CD8-positive, alpha-beta memory T cell (primary cell): ENCODE results near the gene INTS2. TPM values are rescaled to one million over a fixed set of nuclear protein-coding genes. Genes with fewer than 3 reads are reported as not detected.
"Not testable (repeated sequence)": the region's sequence is repeated elsewhere in the genome, so short reads cannot be mapped to it uniquely, and the experiment has no call there.

Experiments
- CTCF ChIA-PET: fragments of 350-600 bp; sonication (Branson Sonifier 250); formaldehyde crosslinking; loops from one replicate; lab custom pipeline; 2021; ENCODE audit warnings: antibody characterized with exemption; lab: Charles Lee
- POLR2A ChIA-PET: fragments of 350-600 bp; sonication (Branson Sonifier 250); formaldehyde crosslinking; loops from one replicate; lab custom pipeline; 2021; ENCODE audit warnings: antibody characterized with exemption; lab: Charles Lee
- DNase-seq, 5 donors: peaks; one replicate each; pipeline versions ENCODE4 v3.0.0 to v3.0.0-alpha.2; 2020 to 2022; ENCODE audit warnings: mixed read lengths in 1 of 5
- H3K27ac ChIP-seq: one replicate; pipeline ENCODE4 v1.7.0; 2013; ENCODE audit warnings: low read depth, mild to moderate bottlenecking, low read length, moderate library complexity
- H3K27me3 ChIP-seq: 2 replicates; pipeline ENCODE4 v1.7.0; 2013; ENCODE audit warnings: low read length, mild to moderate bottlenecking; ENCODE audit not compliant: insufficient read depth, poor library complexity, severe bottlenecking
- H3K36me3 ChIP-seq: 2 replicates; pipeline ENCODE4 v1.7.0; 2013; ENCODE audit warnings: mild to moderate bottlenecking, low read length, moderate library complexity; ENCODE audit not compliant: insufficient read depth
- H3K4me1 ChIP-seq: 2 replicates; pipeline ENCODE4 v1.7.0; 2013; ENCODE audit warnings: mild to moderate bottlenecking, low read length, moderate library complexity; ENCODE audit not compliant: insufficient read depth
- H3K4me3 ChIP-seq: 2 replicates; pipeline ENCODE4 v1.7.0; 2013; ENCODE audit warnings: mild to moderate bottlenecking, low read length
- H3K9me3 ChIP-seq: 2 replicates; pipeline ENCODE4 v1.7.0; 2013; ENCODE audit warnings: mild to moderate bottlenecking, low read length
- H3K27ac Mint-ChIP-seq, 8 donors: one replicate each; pipeline ENCODE4 v1.8.0; 2020 to 2021; ENCODE audit warnings: mixed read lengths in 8 of 8, mild to moderate bottlenecking in 6 of 8, inconsistent platforms in 3 of 8, moderate library complexity in 3 of 8
- H3K27me3 Mint-ChIP-seq, 2 donors: one replicate each; pipeline ENCODE4 v1.8.0; 2020 to 2021; ENCODE audit warnings: mixed read lengths in 2 of 2, mild to moderate bottlenecking in 1 of 2, moderate library complexity in 1 of 2
- H3K36me3 Mint-ChIP-seq, 3 donors: one replicate each; pipeline ENCODE4 v1.8.0; 2020 to 2021; ENCODE audit warnings: mixed read lengths in 3 of 3, inconsistent platforms in 1 of 3, mild to moderate bottlenecking in 1 of 3
- H3K4me1 Mint-ChIP-seq, 3 donors: one replicate each; pipeline ENCODE4 v1.8.0; 2020 to 2021; ENCODE audit warnings: mixed read lengths in 3 of 3, inconsistent platforms in 1 of 3, mild to moderate bottlenecking in 1 of 3
- H3K4me3 Mint-ChIP-seq, 7 donors: one replicate each; pipeline ENCODE4 v1.8.0; 2020 to 2021; ENCODE audit warnings: mixed read lengths in 7 of 7, mild to moderate bottlenecking in 6 of 7, moderate library complexity in 4 of 7, inconsistent platforms in 2 of 7
- H3K9me3 Mint-ChIP-seq, 5 donors: one replicate each; pipeline ENCODE4 v1.8.0; 2020 to 2022; ENCODE audit warnings: mixed read lengths in 5 of 5, mild to moderate bottlenecking in 3 of 5, moderate library complexity in 2 of 5, inconsistent platforms in 1 of 5
- polyA plus RNA-seq: library from polyadenylated mRNA; unstranded; fragments of 300-500 nt; fragmentation: Illumina TruSeq; gene quantifications from one replicate; pipeline ENCODE4 v1.2.3, GENCODE V29; 2021
- total RNA-seq, 2 experiments: library from RNA; stranded (reverse); gene quantifications; one replicate each; pipeline ENCODE4 v1.2.3, GENCODE V29; 2021

The INTS2 gene
- total and polyA plus RNA-seq, 3 experiments from 2014 or later, result 3.6 to 26.4 (median 25.9) TPM

DNA sequence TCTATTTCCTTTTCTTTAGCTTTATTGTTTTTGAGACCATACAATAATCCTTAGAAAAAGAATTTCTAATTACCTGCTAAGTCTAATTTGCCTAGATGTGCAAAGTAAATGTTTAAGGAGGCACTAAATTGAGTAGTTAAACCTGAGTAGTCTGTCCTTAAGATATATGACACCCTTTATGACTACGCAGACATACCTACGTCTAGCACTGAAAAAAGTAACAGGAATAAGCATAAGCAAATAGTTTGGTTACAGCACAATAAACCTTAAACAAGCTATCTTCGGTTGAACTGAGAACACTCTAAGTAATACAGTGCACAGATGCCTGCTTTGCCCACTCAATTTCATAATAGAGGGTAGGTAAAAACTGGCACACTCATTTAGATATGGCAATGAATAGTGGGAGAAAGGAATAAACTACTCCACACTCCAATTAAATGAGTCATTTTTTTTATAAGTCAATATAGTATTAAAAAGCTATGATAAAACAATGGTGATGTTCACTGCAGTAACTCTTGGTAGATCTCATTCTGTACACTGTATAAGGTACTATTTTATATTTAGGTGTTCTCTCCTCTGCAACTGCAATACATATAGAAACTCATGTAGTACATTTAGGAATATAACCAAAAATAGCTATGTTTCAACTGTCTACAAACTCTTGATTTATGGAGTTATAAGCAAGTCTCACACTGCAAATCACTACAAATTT lies 19.7 kb upstream of the INTS2 start:
- H3K9me3 Mint-ChIP-seq, result no peaks in the 10 kb centered on the region

DNA sequence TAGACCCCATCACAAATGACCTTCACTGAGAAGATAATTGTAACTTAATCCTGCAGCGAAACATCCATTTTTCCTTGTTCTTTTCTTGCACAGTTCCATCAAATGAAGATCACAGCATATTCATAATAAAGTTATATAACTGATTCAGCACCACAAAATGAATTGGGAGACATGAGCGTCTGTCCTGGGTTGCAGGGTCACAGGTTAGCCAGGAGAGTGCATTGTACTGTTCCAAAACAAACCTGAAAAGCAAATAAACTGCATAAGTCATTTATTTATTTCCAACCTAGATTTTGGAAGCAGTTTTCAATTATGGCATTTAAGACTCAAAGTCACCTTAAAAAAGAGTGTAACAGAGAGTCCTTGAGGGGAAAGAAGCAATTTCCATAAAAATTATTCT lies 18.6 kb upstream of the INTS2 start:
- peaks cover 18% of the 10 kb centered on the region for H3K36me3 ChIP-seq
- no peak overlapping the region for H3K4me3 Mint-ChIP-seq
- no peaks in the 10 kb centered on the region for H3K27me3 Mint-ChIP-seq
- H3K4me1 ChIP-seq, result no peaks in the 10 kb centered on the region
- peaks cover 0 to 70% (median 5%) of the 10 kb centered on the region in 3 donors for H3K36me3 Mint-ChIP-seq
- H3K4me1 Mint-ChIP-seq, result no peaks in the 10 kb centered on the region
- DNase-seq, result no peak
- H3K27ac Mint-ChIP-seq, result peak overlapping the region in 2 of 8 donors; percentile 63 to 64
- H3K27ac ChIP-seq, result no peak overlapping the region
- ChIA-PET CTCF (no interaction called here), POLR2A (no interaction called here)
- no peaks in the 10 kb centered on the region for H3K9me3 Mint-ChIP-seq
- no peaks in the 10 kb centered on the region for H3K27me3 ChIP-seq
- no peak overlapping the region for H3K4me3 ChIP-seq
- no peaks in the 10 kb centered on the region for H3K9me3 ChIP-seq

More for the DNA sequence above, 19.7 kb upstream of the INTS2 start:
- no peak for DNase-seq
- peak overlapping the region in 2 of 8 donors; percentile 8 to 11 for H3K27ac Mint-ChIP-seq
- Histone ChIP-seq H3K9me3 (no peaks in the 10 kb centered on the region), H3K27ac (no peak overlapping the region), H3K27me3 (no peaks in the 10 kb centered on the region), H3K36me3 (peaks cover 28% of the 10 kb centered on the region), H3K4me3 (no peak overlapping the region), H3K4me1 (no peaks in the 10 kb centered on the region)
- H3K4me1 Mint-ChIP-seq, result no peaks in the 10 kb centered on the region
- ChIA-PET POLR2A (interaction anchor here (0.7 kb wide), 1 partner anchor 78 kb away, joined by 3 read pairs; no protein-coding TSS in a partner anchor), CTCF (interaction anchor here (0.7 to 1.6 kb wide), 2 partner anchors 82 to 118 kb away, joined by 3 to 4 read pairs; no protein-coding TSS in a partner anchor)
- no peak overlapping the region for H3K4me3 Mint-ChIP-seq
- H3K27me3 Mint-ChIP-seq, result no peaks in the 10 kb centered on the region
- peaks cover 0 to 77% (median 6%) of the 10 kb centered on the region in 3 donors for H3K36me3 Mint-ChIP-seq

DNA sequence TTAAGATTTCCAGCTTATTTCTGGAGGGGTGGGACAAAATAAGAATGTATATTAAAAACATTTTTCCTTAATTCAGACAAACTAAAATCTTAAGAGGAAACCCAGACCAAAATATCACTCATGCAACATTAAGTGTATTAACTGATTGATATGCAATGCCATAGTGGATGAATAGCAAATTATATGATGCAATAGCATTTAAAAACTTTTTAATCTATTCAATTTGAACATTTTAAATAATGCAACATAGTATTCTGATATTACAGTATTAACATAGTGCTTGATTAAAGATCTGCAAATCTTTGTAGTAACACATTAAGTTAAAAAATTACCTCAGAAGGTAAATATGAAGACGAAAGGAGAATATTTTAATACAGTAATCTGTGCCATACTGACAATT lies 15.3 kb upstream of the INTS2 start:
- Mint-ChIP-seq H3K36me3 (peaks cover 0 to 51% (median 5%) of the 10 kb centered on the region in 3 donors), H3K4me3 (no peak overlapping the region), H3K9me3 (no peaks in the 10 kb centered on the region), H3K27ac (peak overlapping the region in 1 of 8 donors; percentile 17), H3K4me1 (no peaks in the 10 kb centered on the region), H3K27me3 (no peaks in the 10 kb centered on the region)
- Histone ChIP-seq H3K27me3 (no peaks in the 10 kb centered on the region), H3K36me3 (peaks cover 15% of the 10 kb centered on the region), H3K4me1 (no peaks in the 10 kb centered on the region), H3K4me3 (no peak overlapping the region), H3K9me3 (no peaks in the 10 kb centered on the region), H3K27ac (no peak overlapping the region)
- ChIA-PET CTCF (no interaction called here), POLR2A (no interaction called here)
- DNase-seq, result no peak

DNA sequence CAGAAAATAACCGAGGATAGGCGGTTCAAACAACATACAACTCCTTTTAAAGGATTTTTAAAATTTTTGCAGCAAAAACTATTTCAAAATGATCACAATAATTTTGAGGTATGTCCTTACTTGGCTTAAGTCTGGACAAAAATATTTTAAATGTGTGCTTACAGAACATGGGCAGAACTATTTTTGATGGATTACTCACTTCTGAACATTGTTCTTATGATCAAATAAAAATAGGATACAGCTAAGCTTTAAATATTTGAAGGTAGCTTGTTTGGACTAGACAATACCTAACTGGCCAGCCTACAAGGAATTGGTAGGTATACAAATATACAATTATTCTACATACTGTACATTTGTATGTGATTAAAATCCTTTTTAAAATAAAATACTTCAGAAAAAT lies 14.3 kb upstream of the INTS2 start:
- ChIA-PET POLR2A (no interaction called here), CTCF (no interaction called here)
- no peaks in the 10 kb centered on the region for H3K4me1 ChIP-seq
- no peaks in the 10 kb centered on the region for H3K27me3 Mint-ChIP-seq
- no peaks in the 10 kb centered on the region for H3K27me3 ChIP-seq
- peak overlapping the region in 1 of 8 donors; percentile 74 for H3K27ac Mint-ChIP-seq
- no peak for DNase-seq
- H3K4me3 Mint-ChIP-seq, result no peak overlapping the region
- no peaks in the 10 kb centered on the region for H3K9me3 Mint-ChIP-seq
- peaks cover 0 to 41% (median 5%) of the 10 kb centered on the region in 3 donors for H3K36me3 Mint-ChIP-seq
- no peak overlapping the region for H3K4me3 ChIP-seq
- no peaks in the 10 kb centered on the region for H3K4me1 Mint-ChIP-seq
- H3K9me3 ChIP-seq, result no peaks in the 10 kb centered on the region
- H3K27ac ChIP-seq, result no peak overlapping the region
- peaks cover 15% of the 10 kb centered on the region for H3K36me3 ChIP-seq

DNA sequence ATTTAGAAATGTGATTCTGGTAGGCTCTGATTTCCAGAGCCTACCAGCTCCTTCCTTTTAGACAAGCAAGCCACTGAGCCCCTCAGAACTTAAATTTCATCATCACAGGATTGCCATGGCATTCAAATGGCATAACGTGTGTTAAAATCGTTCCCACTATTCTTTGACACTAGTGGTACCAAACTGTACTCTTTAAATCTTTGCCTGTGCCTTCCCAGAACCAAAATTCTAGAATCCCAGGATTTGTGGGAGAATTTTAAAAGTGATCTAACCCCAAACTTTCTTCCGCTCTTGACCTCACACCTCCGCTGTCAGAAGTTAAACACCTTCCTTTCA lies 287 bp upstream of the INTS2 start:
- Mint-ChIP-seq H3K27ac (peak overlapping the region; percentile 92 to 98 (median 96)), H3K27me3 (peaks cover 2 to 4% of the 10 kb centered on the region in 2 donors), H3K9me3 (no peaks in the 10 kb centered on the region), H3K4me3 (peak overlapping the region; percentile 86 to 96 (median 92)), H3K4me1 (peaks cover 18 to 27% (median 22%) of the 10 kb centered on the region in 3 donors), H3K36me3 (peaks cover 0 to 33% (median 0%) of the 10 kb centered on the region in 3 donors)
- CTCF ChIA-PET, result interaction anchor here (1.2 to 1.9 kb wide), 2 partner anchors 15 to 24 kb away, joined by 3 to 4 read pairs; no protein-coding TSS in a partner anchor
- DNase-seq, result no peak
- peaks cover 17% of the 10 kb centered on the region for H3K4me1 ChIP-seq
- H3K27me3 ChIP-seq, result no peaks in the 10 kb centered on the region
- peak overlapping the region; percentile 89 for H3K4me3 ChIP-seq
- H3K9me3 ChIP-seq, result no peaks in the 10 kb centered on the region
- H3K36me3 ChIP-seq, result peaks cover 11% of the 10 kb centered on the region
- POLR2A ChIA-PET, result interaction anchor here (0.5 to 0.7 kb wide), 3 partner anchors 27 to 70 kb away, joined by 3 read pairs; no protein-coding TSS in a partner anchor
- H3K27ac ChIP-seq, result peak overlapping the region; percentile 84

DNA sequence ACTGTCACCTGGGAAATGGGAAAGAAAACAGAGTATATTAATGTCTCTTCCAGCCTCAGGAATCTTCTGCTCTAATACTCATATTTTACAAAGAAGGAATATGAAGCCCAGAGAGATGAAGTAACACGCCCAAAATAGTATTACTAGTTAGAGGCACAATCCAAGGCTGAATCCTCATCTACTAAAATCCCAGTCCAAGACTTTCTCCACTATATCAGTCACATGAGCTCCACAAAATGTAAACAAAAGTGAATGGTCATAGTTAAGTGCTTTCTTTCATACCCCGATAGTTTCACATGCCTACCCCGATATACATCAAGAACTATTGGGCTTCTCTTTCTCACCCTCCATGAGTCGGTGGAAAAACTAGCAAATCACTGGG lies 965 bp downstream of the INTS2 start:
- Mint-ChIP-seq H3K27me3 (peaks cover 2 to 4% of the 10 kb centered on the region in 2 donors), H3K36me3 (peaks cover 0 to 38% (median 0%) of the 10 kb centered on the region in 3 donors), H3K4me3 (peak overlapping the region; percentile 86 to 96 (median 92)), H3K27ac (peak overlapping the region; percentile 92 to 98 (median 96)), H3K9me3 (no peaks in the 10 kb centered on the region), H3K4me1 (peaks cover 18 to 27% (median 22%) of the 10 kb centered on the region in 3 donors)
- H3K27ac ChIP-seq, result peak overlapping the region; percentile 84
- H3K36me3 ChIP-seq, result peaks cover 11% of the 10 kb centered on the region
- ChIA-PET CTCF (interaction anchor here (1.9 kb wide), 1 partner anchor 22 kb away, joined by 4 read pairs; no protein-coding TSS in a partner anchor), POLR2A (no interaction called here)
- DNase-seq, result no peak
- H3K4me3 ChIP-seq, result peak overlapping the region; percentile 89
- H3K27me3 ChIP-seq, result no peaks in the 10 kb centered on the region
- H3K4me1 ChIP-seq, result peaks cover 17% of the 10 kb centered on the region
- no peaks in the 10 kb centered on the region for H3K9me3 ChIP-seq

DNA sequence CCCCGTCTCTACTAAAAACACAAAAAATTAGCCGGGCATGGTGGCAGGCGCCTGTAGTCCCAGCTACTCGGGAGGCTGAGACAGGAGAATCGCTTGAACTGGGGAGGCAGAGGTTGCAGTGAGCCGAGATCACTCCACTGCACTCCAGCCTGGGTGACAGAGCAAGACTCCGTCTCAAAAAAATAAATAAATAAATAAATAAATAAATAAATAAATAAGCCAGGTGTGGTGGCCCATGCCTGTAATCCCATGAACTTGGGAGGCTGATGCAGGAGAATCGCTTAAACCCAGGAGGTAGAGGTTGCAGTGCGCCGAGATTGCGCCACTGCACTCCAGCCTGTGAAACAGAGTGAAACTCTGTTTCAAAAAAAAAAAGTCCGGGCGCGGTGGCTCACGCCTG lies 12.6 kb downstream of the INTS2 start:
- H3K9me3 ChIP-seq, H3K4me1 ChIP-seq, DNase-seq, H3K9me3 Mint-ChIP-seq, H3K27me3 Mint-ChIP-seq, H3K27ac Mint-ChIP-seq, H3K27me3 ChIP-seq, H3K27ac ChIP-seq, POLR2A ChIA-PET, CTCF ChIA-PET, H3K4me3 Mint-ChIP-seq, H3K4me3 ChIP-seq: not testable (repeated sequence)
- H3K36me3 Mint-ChIP-seq, result peaks cover 10 to 63% (median 22%) of the 10 kb centered on the region in 3 donors
- peaks cover 8 to 12% (median 9%) of the 10 kb centered on the region in 3 donors for H3K4me1 Mint-ChIP-seq
- peaks cover 11% of the 10 kb centered on the region for H3K36me3 ChIP-seq

DNA sequence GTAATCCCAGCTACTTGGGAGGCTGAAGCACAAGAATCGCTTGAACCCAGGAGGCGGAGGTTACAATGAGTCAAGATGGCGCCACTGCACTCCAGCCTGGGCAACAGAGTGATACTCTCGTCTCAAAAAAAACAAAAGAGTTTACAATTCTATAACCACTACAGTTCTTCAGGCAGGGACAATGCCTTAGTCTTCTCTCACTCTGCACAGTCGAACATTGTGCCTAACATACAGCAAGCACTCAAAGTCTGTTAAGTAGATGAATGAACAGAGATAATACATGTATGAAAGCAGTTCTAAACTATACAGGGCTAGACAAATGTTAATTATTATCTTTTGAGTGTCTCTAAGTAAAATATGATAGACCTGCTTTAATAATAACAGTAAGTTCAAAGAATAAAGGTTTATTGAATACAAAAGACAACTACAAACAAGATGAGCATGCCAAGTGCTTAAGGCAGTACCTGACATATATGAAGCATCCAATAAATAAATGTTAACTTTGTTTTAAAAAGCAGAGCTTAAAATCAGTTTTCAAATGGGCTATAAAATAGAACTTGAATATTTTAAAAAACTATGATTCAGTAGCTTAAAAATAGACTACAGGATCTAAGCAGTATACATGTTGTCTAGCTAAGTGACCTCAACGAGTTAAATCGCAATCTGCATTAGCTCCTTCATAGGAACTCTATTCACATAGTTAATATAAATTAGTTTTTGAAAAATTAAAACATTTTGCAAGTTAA lies 19.3 kb downstream of the INTS2 start:
- H3K4me3 ChIP-seq, result no peak overlapping the region
- Mint-ChIP-seq H3K36me3 (peaks cover 8 to 55% (median 23%) of the 10 kb centered on the region in 3 donors), H3K4me3 (no peak overlapping the region), H3K27ac (peak overlapping the region in 1 of 8 donors; percentile 60), H3K4me1 (peaks cover 7 to 14% (median 10%) of the 10 kb centered on the region in 3 donors), H3K27me3 (no peaks in the 10 kb centered on the region), H3K9me3 (no peaks in the 10 kb centered on the region)
- ChIA-PET CTCF (no interaction called here), POLR2A (no interaction called here)
- peaks cover 18% of the 10 kb centered on the region for H3K36me3 ChIP-seq
- no peaks in the 10 kb centered on the region for H3K4me1 ChIP-seq
- no peaks in the 10 kb centered on the region for H3K27me3 ChIP-seq
- DNase-seq, result no peak
- no peaks in the 10 kb centered on the region for H3K9me3 ChIP-seq
- H3K27ac ChIP-seq, result no peak overlapping the region
